Dedifferentiated amniotic fluid mesenchymal stem cell (primary cell): Measurements from ENCODE around the gene LMNB1.
A peak's percentile ranks its signal among the peaks of the same experiment; 100 is the strongest.
"Not testable (repeated sequence)": the region's sequence is repeated elsewhere in the genome, so short reads cannot be mapped to it uniquely, and the experiment has no call there.

Source experiments
- DNase-seq: peaks from one replicate; pipeline ENCODE4 v3.0.0-alpha.2; 2016; ENCODE audit errors: extremely low spot score

LMNB1 gene, protein sequence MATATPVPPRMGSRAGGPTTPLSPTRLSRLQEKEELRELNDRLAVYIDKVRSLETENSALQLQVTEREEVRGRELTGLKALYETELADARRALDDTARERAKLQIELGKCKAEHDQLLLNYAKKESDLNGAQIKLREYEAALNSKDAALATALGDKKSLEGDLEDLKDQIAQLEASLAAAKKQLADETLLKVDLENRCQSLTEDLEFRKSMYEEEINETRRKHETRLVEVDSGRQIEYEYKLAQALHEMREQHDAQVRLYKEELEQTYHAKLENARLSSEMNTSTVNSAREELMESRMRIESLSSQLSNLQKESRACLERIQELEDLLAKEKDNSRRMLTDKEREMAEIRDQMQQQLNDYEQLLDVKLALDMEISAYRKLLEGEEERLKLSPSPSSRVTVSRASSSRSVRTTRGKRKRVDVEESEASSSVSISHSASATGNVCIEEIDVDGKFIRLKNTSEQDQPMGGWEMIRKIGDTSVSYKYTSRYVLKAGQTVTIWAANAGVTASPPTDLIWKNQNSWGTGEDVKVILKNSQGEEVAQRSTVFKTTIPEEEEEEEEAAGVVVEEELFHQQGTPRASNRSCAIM

GRCh38 chr5:126776499-126777256 lies at the start of gene LMNB1:
Gene LMNB1, plus strand, starts transcription at chr5:126777136. Its CDS starts 373 bp downstream, at chr5:126777509.
- peak; percentile 87 for DNase-seq

DNA sequence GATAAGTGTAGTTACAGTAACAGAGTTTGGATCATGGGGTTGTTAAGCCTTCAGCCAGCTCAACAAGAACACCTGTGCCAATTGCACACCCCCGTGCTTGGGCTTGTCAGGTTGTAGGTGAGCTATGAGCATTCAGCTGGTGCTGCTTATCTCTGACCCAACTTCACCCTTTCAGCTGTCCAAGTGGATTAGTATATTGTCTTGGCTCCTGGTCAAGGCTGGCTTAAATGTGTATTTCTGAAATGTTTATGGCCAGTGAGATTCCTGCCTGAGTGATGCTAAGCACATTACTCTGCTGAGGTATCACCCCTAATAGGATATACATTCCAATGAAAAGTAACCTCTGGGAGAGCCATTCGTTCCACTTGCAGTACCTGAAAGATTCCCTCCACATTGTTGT lies 44.2 kb upstream of the LMNB1 start:
- no peak for DNase-seq

GRCh38 chr5:126734573-126734972 lies 42.4 kb upstream of the LMNB1 start:
- not testable (repeated sequence) for DNase-seq

- DNase-seq: no peak
Measured at GRCh38 chr5:126736141-126736540, 40.8 kb upstream of the LMNB1 start.

DNA sequence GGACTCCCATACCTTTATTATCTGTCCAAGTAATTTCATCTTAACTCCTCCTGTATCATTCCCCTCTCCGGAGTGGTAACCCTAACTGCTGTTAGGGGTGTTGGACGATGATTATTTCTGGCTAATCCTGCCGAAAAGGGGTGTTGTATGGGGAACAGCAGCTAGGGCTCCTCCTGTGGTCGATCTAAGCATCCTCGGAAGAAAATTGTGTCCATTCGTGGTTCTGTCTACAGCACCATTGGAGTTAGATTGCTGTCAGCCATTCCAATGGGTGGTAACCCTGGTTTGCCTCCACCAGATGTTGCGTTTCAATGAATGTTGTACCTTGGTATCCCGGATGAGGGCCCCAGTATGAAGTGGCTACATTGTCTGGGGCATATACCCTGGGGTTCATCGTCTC lies 35.6 kb upstream of the LMNB1 start:
- DNase-seq: no peak

DNA sequence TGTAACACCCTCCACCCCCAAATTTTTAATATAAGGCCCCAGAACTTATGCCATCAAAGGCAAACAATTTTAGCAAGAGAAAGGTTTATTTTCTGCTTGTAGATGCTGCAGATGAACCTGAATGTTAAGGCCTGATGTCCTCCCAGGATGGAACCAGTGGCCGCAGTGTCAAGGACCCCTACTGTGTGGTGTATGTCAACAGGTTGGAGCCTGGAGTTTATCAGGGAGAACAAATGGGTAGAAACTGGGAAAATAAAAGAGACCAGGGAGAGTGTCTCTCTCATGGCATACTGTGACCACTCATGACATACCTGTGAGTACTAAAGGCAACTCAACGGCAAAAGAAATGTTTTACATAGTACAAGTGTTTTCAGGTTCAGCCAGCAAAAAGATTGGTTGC lies 34.5 kb upstream of the LMNB1 start:
- DNase-seq: no peak

DNA sequence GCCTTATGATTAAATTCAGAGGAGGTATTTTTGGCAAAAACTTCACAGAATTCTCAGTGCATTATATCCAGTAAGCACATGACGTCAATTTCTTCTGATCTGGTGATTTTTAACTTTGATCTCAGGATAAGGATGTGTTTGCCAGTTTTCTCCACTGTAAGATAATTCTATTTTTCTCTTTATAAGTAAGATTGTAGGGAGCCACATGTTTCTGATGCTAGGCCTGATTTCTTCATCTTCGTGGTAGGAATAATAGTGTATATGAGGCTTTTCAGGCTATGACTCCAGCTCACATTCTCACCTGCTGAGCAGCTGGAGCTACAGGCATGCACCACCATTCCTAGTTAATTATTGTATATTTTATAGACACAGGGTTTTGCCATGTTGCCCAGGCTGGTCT lies 32.1 kb upstream of the LMNB1 start:
- DNase-seq: no peak

- no peak for DNase-seq
Measured at GRCh38 chr5:126745259-126745992, 31.5 kb upstream of the LMNB1 start.

DNA sequence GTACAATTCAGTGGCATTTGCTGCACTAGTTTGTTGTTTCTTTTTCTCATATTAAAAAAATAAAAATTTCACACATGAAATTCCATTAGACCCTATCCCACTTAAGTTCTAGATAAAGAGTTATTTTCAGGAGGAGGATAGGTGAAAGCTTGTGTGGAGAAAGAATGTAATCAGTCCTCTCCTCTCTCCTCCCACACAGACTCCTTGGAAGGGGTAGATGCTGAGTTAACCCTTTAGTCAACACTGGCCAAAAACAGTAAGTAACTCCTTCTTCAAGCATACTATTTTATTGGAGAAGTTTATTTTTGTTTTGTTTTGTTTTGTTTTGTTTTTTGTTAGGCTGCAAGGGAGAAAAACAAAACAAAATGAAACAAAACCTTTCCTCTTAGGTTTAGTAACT lies 30.6 kb upstream of the LMNB1 start:
- no peak for DNase-seq

- DNase-seq: no peak
Measured at GRCh38 chr5:126752081-126752785, 24.7 kb upstream of the LMNB1 start.

DNA sequence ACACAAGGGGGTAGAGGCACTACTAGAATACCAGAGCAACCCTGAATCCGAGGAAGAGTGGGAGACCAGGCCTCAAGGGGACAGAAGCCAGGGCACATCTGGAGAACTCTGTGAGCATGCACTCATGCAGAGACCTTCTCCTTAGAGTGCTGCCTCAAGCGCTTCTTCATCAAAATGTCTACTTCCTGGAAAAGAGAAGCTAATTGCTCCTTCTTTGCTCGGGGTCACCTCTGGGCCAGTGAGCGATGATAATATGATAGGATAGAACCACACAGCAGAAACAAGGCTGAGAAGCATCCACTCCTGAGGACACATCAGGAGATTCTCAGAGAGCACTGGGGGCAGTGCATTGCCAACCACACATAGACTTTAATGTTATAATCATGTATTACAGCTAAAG lies 23.7 kb upstream of the LMNB1 start:
- no peak for DNase-seq

DNA sequence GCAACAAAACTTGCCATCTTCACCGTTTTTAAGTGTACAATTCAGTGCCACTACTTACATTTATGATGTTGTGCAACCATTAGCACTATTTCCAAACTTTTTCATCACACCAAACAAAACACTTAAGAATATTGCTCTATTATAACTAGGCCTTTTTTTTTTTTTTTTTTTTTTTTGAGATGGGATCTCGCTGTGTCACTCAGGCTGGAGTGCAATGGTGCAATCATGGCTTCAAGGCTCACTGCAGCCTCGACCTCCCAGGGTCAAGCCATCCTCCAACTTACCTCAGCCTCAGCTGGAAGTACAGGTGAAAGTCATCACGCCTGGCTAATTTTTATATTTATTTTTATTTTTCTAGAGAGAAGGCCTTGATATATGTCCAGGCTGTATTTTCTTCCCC lies 22.3 kb upstream of the LMNB1 start:
- no peak for DNase-seq

GRCh38 chr5:126755593-126755992 lies 21.3 kb upstream of the LMNB1 start:
- no peak for DNase-seq

DNA sequence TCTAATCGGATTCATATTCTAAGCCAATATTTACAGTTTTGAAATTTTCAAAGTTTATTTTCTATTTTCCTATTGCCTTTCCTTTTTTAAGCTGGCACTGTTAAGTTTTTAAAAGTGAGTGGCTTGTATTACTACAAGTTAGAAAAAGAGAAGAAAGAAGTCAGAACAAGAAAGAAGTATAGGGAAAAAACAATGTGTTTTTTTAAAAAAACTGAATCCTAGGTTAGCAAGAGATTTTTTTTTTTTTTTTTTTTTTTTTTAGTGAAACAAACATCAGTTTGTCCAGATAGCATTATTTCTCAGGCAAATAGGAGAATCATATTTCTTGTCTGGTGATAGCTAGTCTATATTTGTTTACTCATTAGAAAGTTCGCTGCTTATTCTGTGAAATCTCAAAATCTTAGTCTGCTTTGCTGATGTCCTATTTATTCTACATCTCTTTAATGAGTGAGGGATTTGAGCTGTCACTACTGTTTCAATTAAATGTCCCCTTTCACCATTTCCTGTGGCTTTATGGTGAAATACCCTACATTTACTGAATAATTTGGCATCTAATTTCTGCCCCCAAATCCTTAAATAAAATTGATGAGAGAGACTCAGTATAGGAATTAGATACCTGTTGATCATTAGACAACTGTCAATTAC lies 19.1 kb upstream of the LMNB1 start:
- no peak for DNase-seq

- DNase-seq: no peak
Measured at GRCh38 chr5:126763371-126763770, 13.6 kb upstream of the LMNB1 start.

- no peak for DNase-seq
Measured at GRCh38 chr5:126769703-126770102, 7.2 kb upstream of the LMNB1 start.

DNA sequence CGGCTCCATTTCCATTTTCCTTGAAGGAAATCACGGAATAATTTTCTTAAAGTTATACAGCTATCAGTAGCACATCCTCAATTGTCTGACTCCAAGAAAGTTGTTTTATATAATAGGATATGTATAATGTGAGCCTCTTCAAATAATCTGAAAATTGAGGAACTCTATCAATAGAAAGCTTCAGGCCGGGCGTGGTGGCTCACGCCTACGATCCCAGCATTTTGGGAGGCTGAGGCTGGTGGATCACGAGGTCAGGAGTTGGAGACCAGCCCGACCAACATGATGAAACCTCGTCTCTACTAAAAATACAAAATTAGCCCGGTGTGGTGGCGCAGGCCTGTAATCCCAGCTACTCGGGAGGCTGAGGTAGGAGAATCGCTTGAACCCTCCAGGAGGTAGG lies 3.4 kb upstream of the LMNB1 start:
- DNase-seq: not testable (repeated sequence)

DNA sequence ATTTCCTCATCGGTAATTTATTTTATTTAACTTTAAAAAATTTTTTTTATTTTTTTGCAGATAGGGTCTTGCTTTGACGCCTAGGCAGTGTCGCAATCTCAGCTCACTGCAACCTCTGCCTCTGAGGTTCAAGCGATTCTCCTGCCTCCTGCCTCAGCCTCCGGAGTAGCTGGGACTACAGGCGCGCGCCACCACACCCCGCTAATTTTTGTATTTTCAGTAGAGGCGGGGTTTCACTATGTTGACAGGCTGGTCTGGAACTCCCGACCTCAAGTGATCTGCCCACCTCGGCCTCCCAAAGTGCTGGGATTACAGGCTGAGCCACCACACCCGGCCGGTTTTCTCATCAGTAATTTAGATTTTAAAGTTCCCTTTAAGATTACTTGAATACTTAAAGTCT lies 2.3 kb upstream of the LMNB1 start:
- not testable (repeated sequence) for DNase-seq

GRCh38 chr5:126777257-126777974 lies 480 bp downstream of the LMNB1 start:
- no peak for DNase-seq

DNA sequence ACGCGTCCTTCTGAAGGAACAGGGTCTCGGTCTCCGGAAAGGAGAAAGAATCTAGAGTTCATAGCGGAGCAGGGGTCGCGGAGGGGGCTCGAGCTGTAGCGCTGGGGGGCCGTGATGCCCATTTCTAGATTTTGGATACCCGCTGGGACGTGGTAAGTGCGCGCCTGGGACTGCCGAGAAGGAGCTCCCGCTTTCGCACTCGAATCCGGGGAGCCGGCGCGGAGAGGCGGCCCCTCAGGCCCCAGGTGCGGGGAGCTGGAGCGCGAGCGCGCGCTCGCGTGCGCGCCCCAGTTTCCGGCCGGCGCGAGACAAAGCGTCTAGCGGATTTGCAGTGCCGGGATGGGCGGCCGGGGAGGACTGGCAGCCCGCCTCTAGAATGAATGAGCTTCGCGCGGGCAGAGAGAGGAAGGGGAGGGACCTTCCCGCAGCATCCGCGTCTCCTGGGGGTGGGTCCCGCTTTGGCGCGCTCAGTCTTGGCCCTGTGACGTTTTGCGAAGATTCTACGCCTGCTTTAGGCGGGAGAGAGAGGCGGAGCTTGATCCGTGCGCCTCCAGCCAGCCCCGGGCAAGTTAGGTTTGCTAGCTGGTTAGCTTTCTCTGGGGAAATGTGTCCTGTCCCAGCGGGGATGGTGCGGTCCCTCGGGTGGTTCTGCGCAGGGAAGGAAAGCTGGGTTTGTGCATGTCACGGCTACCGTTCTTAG lies 1.2 kb downstream of the LMNB1 start:
- peak; percentile 66 for DNase-seq
